Kidney capillary endothelial cell (primary cell): ENCODE results near the gene TRAF3IP1.

Source experiments
- DNase-seq: peaks from one replicate; pipeline ENCODE4 v3.0.0-alpha.2; 2018; ENCODE audit warnings: low spot score

Gene TRAF3IP1

DNA sequence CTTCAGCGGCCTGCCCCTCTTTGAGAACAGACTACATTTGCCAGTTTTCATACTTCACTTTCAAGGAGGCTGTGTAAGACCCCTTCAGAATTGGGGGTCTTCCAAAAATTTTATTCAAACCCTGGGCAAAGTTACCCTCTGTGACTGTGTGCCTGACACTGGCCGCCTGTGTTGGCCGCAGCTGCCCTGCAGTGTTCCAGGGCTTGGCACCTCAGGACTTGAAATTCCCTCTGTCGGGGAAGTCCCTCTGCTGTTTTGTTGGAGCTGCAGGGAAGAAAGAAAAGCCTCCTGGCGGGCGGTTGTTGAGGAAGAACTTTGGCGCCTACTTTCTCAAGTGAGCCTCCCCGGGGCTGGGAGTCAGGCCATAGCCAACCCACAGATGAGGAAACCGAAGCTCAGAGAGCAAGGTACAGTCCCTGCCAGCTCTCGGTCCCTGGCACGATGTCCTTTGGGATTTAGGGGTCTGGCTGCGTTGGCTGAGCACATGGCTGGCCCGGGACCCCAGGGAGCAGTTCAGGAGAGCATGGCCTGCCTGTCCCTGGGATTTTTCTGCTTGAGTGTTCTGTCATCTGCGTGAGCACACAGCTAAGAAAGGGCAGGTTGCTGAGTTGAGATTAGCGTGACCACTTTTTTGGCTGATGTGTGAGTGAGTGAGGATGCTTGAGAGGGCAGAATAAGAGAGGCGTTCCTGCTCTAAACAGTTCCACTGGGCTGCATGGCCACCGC, 88.5 kb downstream of the TRAF3IP1 start:
- DNase-seq: no peak

DNA sequence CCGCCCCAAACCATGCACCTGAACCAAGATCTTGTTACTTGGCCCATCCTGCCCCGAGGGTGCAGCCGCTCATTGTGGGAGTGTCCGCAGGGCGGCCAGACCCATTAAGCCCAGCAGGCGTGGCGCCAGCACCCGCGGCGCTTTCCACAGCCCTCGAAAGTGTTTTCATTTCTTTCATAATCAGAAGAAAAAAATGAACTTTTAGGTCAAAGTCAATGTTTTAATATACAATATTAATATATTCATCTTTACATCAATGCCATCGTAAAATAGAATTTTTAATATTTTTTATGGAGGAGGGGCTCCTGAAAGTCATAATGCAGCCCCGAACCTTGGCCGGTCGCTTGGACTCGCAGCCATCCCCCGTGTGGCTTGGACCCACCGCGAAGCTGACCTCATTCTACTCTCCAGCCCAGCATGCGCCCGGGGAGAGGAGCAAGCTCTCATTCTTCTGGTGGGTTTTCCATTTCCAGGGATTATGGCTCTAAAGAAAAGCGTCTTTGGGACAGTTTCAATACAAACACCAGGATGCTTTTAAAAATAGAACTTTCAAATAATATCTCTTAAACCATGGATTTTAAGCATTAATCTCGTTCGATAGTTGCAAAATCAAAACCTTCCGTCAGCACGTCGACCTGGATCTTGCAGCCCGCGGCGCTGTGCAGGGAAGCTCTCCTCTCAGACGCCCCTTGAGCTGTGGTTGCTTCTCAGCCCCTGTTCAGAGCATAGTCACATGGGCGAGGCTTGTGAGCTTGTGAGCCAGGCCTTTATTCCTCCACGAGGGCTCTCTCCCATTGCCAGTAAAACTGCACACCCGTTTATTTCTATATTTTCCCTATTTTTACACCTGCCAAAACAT, 89.3 kb downstream of the TRAF3IP1 start:
- no peak for DNase-seq

DNA sequence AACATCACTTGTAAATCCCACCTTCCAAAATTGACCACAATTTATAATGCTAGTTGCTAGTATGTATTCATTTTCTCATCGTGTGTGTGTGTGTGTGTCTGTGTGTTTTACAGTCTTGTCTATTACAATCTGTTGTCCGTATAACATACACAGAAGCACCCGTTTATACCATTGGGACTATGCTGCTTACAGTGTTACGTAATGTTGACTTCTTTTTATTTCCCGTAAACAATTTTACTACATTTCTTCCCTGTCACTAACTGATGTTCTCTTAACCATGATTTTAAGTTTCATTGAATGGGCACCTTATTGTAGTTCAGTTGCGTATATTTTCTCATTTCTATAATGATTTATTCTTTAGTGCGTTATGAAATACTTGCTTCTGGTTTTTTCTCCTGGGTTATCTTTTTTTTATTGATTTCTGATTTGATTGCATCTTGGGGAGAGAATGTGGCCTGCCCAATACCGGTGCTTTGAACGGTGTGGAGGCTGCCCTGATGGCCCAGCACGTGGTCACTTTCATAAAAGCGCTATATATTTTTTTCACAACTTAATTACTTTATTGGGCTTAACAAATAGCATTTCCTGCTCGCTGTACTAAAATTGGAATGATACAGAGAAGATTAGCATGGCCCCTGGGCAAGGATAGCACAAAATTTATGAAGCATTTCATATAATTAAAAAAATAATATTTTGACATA, 91.9 kb downstream of the TRAF3IP1 start:
- no peak for DNase-seq

DNA sequence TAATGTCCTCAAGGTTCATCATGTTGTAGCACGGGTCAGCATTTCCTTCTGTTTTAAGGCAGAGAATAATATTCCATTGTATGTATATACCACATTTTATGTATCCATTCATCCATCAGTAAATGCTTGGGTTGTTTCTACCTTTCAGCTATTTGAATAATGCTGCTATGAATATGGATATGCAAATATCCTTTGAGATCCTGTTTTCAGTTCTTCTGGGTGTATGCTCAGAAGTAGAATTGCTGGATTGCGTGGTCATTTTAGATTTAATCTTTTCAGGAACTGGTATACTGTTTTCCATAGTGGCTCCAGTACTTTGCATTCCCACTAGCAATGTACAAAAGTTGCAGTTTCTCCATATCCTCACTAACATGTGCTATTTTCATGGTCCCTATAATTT, 93.0 kb downstream of the TRAF3IP1 start:
- DNase-seq: no peak

DNA sequence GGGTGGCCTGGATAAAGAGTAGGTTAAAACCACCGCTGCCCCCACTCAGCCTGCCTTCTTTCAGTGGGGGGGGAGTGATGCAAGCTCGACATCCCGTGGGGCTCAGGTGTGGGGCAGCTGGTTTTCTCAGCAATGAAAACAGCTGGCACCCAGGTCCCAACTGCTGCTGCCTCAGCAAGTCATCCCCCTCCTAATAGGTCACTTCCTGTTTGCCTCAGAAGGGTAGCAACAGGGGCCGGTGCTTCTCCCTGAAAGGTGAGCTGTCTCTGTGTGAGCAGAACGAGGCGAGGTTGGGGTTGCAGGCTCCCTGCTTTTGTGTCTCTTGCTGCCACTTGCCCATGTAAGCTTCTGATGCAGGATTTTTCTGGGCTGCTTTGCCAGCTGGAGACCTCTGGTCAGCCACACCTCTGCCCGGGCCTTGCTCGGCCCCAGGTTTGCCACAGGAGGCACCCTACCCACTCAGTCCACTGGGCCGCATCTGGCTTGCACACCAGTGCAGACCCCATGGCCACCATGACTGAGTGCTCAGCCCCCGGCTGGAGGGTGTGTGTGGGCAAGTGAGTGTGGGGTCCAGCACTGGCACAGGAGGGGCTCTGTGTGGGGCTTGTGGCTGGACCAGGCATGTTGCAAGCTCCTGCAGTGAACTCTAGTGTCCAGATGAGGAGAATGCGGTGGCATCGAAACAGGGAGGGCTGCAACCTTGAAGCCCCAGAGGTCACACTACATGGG, 94.9 kb downstream of the TRAF3IP1 start:
- no peak for DNase-seq

DNA sequence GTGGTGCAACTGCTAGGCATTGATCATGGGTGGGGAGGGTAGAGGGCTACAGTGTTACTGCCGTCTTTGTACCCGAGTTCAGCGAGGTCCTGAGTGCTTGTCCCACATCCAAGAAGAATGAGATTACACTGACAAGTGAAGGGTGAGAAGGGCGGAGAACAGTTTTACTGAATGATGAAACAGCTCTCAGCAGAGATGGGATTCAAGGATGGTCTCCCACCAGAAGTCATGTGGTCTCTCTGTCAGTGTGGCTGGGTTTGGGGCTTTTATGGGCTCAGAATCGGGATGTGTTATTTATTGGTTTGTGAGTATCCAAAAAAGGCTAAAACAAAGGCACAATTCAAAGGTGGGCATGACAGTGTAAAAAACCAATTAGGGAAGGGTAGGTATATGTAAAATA, 95.6 kb downstream of the TRAF3IP1 start:
- DNase-seq: no peak

DNA sequence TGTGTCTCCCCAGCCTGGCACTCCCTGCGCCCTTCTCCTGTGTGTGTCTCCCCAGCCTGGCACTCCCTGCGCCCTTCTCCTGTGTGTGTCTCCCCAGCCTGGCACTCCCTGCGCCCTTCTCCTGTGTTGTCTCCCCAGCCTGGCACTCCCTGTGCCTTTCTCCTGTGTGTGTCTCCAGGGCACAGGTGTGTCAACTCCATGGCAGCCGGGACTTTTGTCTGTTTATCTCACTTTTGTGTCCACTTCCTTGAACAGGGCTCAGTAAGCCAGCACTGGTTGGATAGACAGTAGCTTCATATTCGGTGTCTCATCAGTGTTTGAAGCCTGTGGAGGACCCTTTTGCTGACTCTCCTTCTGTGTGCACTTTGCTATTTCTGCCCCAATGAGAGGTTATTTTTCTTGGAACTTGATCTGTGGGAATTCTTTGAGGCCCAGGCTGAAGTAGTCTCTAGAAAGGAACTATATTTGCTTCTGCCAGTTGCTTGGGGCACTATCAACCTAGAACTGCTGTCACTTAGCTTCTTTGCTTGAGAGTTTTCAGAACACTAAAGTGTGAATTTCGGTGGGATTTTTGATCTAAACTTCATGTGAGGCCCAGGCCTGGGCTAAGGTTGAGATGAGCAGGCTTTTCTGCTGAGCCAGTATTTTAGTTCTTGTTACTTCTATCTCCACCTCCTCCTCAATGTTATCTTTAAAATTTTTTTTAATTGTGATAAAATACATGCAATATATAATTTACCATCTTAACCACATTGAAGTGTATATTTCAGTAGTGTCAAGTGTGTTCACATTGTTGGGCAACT, 98.1 kb downstream of the TRAF3IP1 start:
- no peak for DNase-seq

DNA sequence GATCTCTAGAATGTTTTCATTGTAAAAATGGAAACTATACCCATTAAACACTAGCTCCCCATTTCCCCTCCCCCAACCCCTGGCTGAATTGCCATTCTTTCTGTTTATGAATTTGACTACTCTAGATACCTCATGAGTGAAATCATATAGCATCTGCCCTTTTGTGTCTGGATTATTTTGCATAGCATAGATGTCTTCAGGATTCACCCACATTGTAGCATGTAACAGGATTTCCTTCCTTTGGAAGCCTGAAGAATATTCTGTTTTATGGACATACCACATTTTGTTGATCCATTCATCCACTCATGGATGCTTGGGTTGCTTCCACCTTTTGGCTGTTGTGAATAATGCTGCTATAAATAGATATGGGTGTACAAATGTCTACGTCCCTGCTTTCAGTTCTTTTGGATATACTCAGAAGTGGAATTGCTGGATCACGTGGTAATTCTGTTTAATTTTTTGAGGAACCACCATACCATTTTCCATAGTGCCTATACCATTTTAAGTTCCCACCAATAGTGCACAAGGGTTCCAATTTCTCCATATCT, 98.8 kb downstream of the TRAF3IP1 start:
- no peak for DNase-seq

DNA sequence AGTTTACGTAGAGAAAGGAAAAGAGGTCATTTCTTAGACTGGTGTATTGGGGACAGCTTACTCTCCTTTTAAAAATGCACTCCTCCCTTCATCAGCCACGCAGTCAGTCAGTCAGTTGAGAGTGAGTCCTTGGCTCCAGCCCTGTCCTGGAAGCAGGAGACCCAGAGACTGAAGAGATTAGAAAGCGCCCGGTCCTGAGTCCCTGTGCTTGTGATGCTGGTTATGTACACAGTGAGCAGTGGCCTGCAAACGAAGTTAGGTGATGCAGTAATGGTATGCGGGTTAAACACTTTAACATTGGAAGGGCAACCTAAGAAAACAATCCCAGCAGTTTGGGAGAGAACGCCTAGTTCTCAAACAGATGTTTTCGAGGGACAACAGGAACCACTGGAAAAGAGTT, 100.1 kb downstream of the TRAF3IP1 start:
- no peak for DNase-seq

DNA sequence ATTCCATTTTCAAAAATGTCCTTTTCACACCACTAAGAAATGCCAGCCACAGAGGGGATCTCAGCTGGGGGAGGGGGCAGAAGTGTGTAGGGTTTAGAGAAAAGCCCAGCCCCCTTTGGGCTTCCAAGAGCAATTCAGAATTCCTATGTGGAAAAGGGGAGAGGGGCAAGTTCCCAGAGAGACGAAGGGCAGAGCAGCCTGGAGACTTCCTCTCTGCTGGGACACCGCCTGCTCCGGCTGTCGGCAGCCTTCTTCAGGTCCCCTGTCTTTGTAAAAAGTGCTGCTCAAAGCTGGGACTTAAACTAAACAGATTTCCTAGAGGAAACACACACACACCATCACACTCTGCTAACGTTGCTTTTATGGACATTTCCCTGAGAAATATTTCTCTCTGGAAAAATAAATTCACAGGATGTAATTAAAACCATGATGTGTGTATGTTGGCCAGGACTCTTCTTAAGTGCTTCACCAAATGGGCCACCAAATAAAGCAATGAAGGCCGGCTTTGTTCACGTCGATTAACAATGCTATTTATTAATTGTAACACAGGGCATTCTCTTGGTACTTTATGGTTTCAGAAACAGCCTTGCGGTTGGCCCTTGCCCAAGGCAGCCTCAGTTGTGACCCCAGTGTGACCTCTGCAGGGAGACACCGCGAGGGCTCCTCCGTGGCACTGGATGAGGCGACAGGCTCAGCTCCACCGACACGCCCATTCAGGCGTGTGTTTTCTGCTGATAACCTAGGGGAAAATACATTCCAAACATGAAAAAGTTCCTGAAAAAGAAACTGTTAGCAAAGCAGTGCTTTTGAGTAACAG, 100.8 kb downstream of the TRAF3IP1 start:
- no peak for DNase-seq

DNA sequence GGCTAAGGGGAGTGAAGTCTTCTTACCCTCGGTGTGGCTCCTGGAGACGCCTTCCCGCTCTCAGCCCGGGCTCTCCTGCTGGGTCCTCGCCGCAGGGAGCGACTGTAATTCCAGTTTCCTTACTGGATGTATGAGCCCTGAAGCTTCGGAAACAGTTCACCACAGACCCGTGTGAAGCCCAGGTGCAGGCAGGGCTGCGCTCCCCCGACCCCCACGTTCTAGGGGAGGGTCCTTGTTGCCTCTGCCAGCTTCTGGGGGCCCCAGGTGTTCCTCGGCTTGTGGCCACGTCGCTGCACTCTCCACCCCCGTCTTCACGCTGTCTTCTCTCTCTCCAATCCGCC, 101.3 kb downstream of the TRAF3IP1 start:
- no peak for DNase-seq

DNA sequence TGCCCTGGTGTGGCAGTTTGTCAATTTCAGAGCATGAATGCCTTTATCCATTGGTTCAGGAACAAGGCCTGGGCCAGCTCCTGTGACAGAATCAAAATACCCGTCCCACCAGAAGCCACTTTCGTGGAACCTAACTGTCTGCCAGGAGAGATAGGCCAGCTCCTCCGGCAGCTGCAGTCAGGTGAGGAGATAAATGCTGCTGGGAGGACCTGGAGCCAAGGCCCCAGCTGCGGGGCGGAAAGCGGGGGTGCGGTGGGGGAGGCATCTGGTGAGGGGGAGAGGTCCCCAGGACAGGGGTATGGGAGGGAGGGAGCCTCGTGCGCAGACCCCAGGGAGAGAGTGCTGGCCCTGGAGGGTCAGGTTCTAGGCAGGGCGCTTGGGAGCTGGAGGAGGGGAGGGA, 102.0 kb downstream of the TRAF3IP1 start:
- no peak for DNase-seq

DNA sequence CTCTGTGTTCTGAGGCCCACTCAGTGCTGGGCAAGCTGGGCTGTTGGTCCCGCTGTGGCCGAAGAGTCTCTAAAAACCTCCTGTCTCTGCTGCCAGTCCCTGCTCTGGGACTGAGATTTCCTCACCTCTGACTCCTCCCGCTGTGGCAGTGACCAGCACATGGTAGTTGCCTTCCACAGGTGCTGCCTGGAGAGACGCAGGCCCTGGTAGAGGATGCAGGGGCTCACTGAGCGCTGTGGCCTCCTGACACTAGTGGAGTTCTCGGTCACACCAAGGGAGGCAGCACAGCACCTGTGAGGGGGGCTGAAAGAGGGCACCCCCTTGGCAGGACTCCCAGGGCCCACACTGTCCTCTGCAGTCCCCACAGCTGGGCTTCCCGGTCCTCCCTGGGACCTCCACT, 102.6 kb downstream of the TRAF3IP1 start:
- DNase-seq: no peak

DNA sequence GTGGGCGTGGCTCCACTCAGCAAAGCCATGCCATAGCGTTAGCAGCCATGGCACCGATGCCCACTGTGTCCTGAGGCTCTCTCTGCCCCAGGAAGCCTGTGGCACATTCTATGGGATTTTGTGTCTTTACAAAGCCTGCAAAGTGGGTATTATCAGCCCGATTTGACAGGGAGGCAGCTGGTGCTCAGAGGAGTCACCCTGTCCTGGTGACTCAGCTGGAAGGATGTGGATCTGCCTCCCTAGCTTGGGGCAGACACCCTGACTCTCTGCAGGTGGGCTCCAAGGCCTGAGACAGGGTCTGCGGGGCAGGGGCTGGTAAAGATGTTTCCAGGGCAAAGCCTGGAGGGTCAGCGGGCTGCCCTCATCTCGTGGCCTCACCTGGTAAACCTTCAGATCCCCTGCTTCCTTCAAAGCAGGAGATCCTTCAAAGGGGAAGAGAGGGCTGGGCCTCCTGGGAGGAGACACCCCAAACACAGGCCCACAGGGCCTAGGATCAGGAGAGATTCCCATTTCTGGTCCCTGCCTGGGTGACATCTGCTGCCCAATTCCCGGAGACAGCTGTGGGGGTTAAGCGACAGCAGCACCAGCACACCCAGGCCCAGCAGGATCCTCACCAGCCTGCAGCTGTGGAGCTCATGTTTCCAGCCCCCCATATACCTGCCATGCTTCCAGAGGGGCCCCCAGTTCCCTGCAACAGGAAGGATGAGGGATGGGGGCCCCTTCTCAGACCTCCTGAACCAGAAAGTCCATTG, 103.4 kb downstream of the TRAF3IP1 start:
- DNase-seq: no peak

DNA sequence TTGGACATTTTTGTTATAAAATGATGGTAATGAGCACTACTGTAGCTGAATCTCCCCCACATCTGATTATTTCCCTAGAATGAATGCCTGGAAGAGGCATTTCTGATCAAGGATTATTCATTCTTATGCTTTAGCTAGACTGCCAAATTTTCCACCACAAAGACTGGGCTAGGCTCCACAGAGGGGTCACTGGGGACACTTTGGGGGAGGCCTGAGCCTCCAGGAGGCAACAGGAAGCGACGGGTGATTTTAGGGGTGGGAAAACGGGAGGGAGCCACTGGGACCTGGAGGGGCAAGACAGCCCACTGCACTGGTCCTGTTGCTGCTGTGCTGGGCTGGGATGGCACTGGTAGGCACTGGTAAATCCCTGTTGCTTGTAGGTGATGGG, 104.0 kb downstream of the TRAF3IP1 start:
- DNase-seq: no peak

DNA sequence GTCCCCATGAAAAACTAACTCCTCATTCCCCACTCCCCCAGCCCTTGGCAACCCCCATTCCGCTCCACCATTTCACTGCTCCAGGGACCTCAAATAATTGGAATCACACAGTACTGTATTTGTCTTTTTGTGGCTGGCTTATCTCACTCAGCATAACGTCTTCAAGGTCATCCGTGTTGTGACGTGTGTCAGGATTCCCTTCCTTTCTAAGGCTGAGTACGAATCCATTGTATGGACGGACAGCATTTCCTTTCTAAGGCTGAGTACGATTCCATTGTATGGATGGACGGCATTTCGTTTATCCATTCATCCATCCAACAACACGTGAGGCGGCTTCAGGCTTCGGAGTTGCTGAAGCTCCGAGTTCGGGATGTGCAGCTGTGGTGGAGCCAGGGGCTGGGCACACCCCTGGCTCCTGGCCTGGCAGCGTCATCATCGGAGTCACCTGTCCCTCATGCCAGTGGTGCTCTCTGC, 105.2 kb downstream of the TRAF3IP1 start:
- peak; percentile 40 for DNase-seq

DNA sequence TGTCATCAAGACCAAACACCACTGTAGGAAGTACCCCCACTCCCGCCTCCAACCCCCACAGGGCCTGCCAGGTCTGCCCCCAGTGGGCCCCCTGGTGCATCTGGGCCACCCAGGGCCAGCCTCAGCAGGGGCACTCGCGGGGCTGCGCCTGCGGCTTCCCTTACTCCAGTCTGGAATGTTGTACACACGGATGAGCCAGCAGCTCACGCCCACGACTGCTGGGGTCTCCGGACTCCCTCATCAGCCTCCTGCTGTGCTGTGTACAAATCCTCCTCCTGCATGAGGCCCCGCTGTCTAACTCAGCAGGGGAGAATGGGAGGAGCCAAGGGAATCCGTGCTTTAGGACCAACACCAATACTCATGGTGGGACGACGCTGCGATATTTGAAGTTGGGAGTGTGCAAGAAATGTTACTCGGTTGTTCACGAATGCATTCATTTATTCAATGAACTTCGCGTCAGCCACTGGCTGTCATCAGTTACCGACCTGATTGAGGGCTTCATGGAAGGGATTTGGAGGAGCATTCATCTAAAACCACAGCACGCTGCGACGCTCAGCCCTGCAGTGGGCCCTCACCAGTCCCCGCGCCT, 105.8 kb downstream of the TRAF3IP1 start:
- peak; percentile 14 for DNase-seq

DNA sequence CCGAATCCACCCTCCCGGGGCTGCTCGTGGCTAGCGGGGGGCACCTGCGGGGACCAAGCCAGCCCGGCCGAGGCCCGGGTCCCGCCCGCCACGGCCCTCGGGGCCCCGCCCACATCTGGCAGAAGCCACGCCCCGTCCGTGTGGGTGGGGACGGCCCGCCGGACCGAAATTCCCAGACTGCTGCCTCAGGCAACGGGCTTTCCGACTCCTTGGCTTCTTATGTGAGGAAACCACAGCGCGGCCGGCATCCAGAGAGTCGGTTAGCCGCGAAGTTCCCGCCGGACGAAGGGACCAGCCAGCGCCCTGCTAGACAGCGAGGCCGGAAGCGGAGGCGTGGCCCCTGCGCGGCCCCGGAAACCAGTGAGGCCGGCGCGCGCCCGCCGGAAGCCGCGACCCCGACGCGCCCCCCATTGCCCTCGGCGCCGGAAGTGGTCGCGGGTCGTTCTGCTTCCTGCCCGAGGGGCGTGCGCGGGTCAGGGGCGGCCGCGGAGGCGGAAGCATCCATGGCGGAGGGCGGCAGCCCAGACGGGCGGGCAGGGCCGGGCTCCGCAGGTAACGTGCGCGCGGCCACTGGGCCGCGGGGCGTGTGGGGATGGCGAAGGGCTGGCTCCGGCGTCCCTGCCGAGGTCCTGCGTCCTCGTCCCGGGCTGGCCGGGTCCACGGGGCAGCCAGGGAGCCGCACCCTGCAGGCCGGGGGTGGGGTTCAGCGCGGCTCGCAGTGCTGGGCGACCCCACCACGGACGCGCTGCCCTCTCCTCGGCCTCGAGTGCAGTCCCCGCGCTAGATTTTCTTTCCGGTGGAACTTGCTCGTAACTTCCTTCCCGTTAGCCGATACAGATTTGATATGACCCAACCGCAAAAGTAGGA, 106.5 kb downstream of the TRAF3IP1 start, which contains the start of gene ASB1:
ASB1 (plus strand) TSS at position 360 of the 867 bp plus-strand sequence; CDS start at position 504, 144 bp downstream.
- DNase-seq: peak; percentile 76
